Measurements from ENCODE around the gene LSM14A.
A peak's percentile ranks its signal among the peaks of the same experiment; 100 is the strongest.

The LSM14A gene

DNA sequence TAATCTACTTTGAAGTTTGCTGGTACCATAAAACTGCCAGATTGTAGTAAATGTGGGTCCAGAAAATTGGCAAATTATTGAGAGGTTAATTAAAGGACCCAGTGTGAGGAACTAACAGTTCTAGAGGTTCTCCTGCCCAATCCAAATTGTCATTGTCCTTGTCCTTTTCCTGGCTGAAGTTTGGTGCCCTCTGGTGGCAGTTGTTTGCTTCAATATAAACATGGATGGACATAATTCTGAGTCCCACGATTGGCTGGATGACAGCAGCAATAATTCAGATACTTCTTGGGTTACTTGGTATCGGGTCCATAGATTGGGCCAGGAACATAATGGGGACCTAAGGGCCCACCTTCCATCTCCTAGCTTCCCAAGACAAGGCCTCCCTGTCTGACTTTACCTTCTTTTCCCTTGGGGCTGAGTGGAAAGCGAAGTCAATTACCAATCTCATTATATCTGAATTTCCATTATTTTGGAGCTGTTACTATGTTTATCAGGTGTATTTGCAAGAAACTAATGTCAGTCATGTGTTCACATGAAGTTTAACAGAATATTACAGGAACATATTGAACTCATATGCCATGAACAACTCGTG lies 48.3 kb downstream of the LSM14A start (continued):
- no peak; the same call in 1 of the 2 replicates for TF ChIP-seq ZNF610 (tag by site-specific recombination; IDR thresholded peaks at IDR 0.05; ENCODE audit: borderline replicate concordance)
- no peak for TF ChIP-seq ZNF211 (tag by site-specific recombination; IDR thresholded peaks at IDR 0.05; ENCODE audit: low read depth)
- TF ChIP-seq FEZF1 (tag by site-specific recombination; IDR thresholded peaks at IDR 0.05), result no peak
- no peak for TF ChIP-seq ZNF585B (tag by site-specific recombination; IDR thresholded peaks at IDR 0.05)
- TF ChIP-seq ZNF239 (tag by site-specific recombination; IDR thresholded peaks at IDR 0.05), result no peak
- TF ChIP-seq, protein P1, sequence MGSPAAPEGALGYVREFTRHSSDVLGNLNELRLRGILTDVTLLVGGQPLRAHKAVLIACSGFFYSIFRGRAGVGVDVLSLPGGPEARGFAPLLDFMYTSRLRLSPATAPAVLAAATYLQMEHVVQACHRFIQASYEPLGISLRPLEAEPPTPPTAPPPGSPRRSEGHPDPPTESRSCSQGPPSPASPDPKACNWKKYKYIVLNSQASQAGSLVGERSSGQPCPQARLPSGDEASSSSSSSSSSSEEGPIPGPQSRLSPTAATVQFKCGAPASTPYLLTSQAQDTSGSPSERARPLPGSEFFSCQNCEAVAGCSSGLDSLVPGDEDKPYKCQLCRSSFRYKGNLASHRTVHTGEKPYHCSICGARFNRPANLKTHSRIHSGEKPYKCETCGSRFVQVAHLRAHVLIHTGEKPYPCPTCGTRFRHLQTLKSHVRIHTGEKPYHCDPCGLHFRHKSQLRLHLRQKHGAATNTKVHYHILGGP (tag by site-specific recombination; IDR thresholded peaks at IDR 0.05), result no peak
- TF ChIP-seq ZNF132 (tag by site-specific recombination; IDR thresholded peaks at IDR 0.05; ENCODE audit: borderline replicate concordance), result no peak
- TF ChIP-seq ZNF571 (tag by site-specific recombination; IDR thresholded peaks at IDR 0.05), result no peak
- TF ChIP-seq ZNF555 (tag by site-specific recombination; conservative IDR thresholded peaks at IDR 0.05), result no peak
- TF ChIP-seq IKZF3 (tag by site-specific recombination; IDR thresholded peaks at IDR 0.05), result peak; percentile 84
- TF ChIP-seq ZNF530 (tag by site-specific recombination; IDR thresholded peaks at IDR 0.05; ENCODE audit: low read depth), result no peak
- no peak for TF ChIP-seq HOXD13 (CRISPR knock-in tag; IDR thresholded peaks at IDR 0.05; ENCODE audit: borderline replicate concordance)
- no peak for TF ChIP-seq ZNF302 (tag by site-specific recombination; IDR thresholded peaks at IDR 0.05; ENCODE audit: low read depth)
- TF ChIP-seq ZSCAN16 (tag by site-specific recombination; IDR thresholded peaks at IDR 0.05), result no peak
- TF ChIP-seq KLF1 (tag by site-specific recombination; IDR thresholded peaks at IDR 0.05), result no peak
- no peak for TF ChIP-seq ZNF777 (tag by site-specific recombination; IDR thresholded peaks at IDR 0.05; ENCODE audit: borderline replicate concordance)
- TF ChIP-seq ZNF544 (tag by site-specific recombination; IDR thresholded peaks at IDR 0.05), result no peak
- TF ChIP-seq ZNF624 (tag by site-specific recombination; IDR thresholded peaks at IDR 0.05), result no peak
- no peak for TF ChIP-seq ZNF324 (tag by site-specific recombination; IDR thresholded peaks at IDR 0.05)
- TF ChIP-seq ZNF600 (tag by site-specific recombination; IDR thresholded peaks at IDR 0.05), result no peak
- TF ChIP-seq, protein P2, sequence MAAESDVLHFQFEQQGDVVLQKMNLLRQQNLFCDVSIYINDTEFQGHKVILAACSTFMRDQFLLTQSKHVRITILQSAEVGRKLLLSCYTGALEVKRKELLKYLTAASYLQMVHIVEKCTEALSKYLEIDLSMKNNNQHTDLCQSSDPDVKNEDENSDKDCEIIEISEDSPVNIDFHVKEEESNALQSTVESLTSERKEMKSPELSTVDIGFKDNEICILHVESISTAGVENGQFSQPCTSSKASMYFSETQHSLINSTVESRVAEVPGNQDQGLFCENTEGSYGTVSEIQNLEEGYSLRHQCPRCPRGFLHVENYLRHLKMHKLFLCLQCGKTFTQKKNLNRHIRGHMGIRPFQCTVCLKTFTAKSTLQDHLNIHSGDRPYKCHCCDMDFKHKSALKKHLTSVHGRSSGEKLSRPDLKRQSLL (tag by site-specific recombination; IDR thresholded peaks at IDR 0.05), result no peak
- no peak for TF ChIP-seq SCRT2 (tag by site-specific recombination; IDR thresholded peaks at IDR 0.05)
- no peak for TF ChIP-seq SP7 (tag by site-specific recombination; IDR thresholded peaks at IDR 0.05)
- TF ChIP-seq OSR2 (tag by site-specific recombination; IDR thresholded peaks at IDR 0.05), result no peak
- TF ChIP-seq ZSCAN30 (tag by site-specific recombination; IDR thresholded peaks at IDR 0.05), result peak; percentile 58; the same call in 1 of the 2 replicates
- TF ChIP-seq, protein P3, sequence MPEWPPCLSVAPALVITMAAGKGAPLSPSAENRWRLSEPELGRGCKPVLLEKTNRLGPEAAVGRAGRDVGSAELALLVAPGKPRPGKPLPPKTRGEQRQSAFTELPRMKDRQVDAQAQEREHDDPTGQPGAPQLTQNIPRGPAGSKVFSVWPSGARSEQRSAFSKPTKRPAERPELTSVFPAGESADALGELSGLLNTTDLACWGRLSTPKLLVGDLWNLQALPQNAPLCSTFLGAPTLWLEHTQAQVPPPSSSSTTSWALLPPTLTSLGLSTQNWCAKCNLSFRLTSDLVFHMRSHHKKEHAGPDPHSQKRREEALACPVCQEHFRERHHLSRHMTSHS (tag by site-specific recombination; IDR thresholded peaks at IDR 0.05), result no peak
- no peak for TF ChIP-seq ZNF785 (tag by site-specific recombination; IDR thresholded peaks at IDR 0.05)
- no peak for TF ChIP-seq ZNF843 (tag by site-specific recombination; IDR thresholded peaks at IDR 0.05)
- no peak for TF ChIP-seq ZNF768 (tag by site-specific recombination; IDR thresholded peaks at IDR 0.05)
- TF ChIP-seq, protein P4, sequence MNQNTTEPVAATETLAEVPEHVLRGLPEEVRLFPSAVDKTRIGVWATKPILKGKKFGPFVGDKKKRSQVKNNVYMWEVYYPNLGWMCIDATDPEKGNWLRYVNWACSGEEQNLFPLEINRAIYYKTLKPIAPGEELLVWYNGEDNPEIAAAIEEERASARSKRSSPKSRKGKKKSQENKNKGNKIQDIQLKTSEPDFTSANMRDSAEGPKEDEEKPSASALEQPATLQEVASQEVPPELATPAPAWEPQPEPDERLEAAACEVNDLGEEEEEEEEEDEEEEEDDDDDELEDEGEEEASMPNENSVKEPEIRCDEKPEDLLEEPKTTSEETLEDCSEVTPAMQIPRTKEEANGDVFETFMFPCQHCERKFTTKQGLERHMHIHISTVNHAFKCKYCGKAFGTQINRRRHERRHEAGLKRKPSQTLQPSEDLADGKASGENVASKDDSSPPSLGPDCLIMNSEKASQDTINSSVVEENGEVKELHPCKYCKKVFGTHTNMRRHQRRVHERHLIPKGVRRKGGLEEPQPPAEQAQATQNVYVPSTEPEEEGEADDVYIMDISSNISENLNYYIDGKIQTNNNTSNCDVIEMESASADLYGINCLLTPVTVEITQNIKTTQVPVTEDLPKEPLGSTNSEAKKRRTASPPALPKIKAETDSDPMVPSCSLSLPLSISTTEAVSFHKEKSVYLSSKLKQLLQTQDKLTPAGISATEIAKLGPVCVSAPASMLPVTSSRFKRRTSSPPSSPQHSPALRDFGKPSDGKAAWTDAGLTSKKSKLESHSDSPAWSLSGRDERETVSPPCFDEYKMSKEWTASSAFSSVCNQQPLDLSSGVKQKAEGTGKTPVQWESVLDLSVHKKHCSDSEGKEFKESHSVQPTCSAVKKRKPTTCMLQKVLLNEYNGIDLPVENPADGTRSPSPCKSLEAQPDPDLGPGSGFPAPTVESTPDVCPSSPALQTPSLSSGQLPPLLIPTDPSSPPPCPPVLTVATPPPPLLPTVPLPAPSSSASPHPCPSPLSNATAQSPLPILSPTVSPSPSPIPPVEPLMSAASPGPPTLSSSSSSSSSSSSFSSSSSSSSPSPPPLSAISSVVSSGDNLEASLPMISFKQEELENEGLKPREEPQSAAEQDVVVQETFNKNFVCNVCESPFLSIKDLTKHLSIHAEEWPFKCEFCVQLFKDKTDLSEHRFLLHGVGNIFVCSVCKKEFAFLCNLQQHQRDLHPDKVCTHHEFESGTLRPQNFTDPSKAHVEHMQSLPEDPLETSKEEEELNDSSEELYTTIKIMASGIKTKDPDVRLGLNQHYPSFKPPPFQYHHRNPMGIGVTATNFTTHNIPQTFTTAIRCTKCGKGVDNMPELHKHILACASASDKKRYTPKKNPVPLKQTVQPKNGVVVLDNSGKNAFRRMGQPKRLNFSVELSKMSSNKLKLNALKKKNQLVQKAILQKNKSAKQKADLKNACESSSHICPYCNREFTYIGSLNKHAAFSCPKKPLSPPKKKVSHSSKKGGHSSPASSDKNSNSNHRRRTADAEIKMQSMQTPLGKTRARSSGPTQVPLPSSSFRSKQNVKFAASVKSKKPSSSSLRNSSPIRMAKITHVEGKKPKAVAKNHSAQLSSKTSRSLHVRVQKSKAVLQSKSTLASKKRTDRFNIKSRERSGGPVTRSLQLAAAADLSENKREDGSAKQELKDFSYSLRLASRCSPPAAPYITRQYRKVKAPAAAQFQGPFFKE (tag by site-specific recombination; IDR thresholded peaks at IDR 0.05; ENCODE audit: borderline replicate concordance), result no peak
- TF ChIP-seq TRIM28 (IDR thresholded peaks at IDR 0.05; ENCODE audit: borderline replicate concordance, low read length), result peak; percentile 55
- no peak for TF ChIP-seq ZNF510 (tag by site-specific recombination; IDR thresholded peaks at IDR 0.05; ENCODE audit: insufficient replicate concordance)
